Karpas-422 (cell line): ENCODE measurements around the gene HCFC2. TPM values are rescaled to one million over a fixed set of nuclear protein-coding genes. Genes with fewer than 3 reads are reported as not detected.

ENCODE experiments used
- DNase-seq: peaks from one replicate; pipeline ENCODE4 v3.0.0-alpha.2; 2015
- H2AFZ ChIP-seq: fragments of 200-600 bp; sonication (generic); 2 replicates; pipeline ENCODE4 v1.6.1; 2014; ENCODE audit warnings: antibody characterized with exemption, low read length, mixed read lengths
- H3K27ac ChIP-seq: fragments of 200-600 bp; sonication (generic); 2 replicates; pipeline ENCODE4 v1.5.1; 2014; ENCODE audit warnings: mild to moderate bottlenecking, low read length, moderate library complexity
- H3K27me3 ChIP-seq: fragments of 200-600 bp; sonication (generic); 2 replicates; pipeline ENCODE4 v1.6.1; 2014; ENCODE audit warnings: low read length, mixed read lengths
- H3K36me3 ChIP-seq: fragments of 200-600 bp; sonication (generic); 2 replicates; pipeline ENCODE4 v1.6.1; 2014; ENCODE audit warnings: low read length, mixed read lengths; ENCODE audit not compliant: insufficient read depth
- H3K4me1 ChIP-seq: fragments of 200-600 bp; sonication (generic); 2 replicates; pipeline ENCODE4 v1.6.1; 2014; ENCODE audit warnings: mild to moderate bottlenecking, low read length, mixed read lengths
- H3K4me2 ChIP-seq: fragments of 200-600 bp; sonication (generic); 2 replicates; pipeline ENCODE4 v1.6.1; 2014; ENCODE audit warnings: low read length, low read depth, mild to moderate bottlenecking; ENCODE audit not compliant: poor library complexity, severe bottlenecking
- H3K4me3 ChIP-seq: fragments of 200-600 bp; sonication (generic); 2 replicates; pipeline ENCODE4 v1.5.1; 2014; ENCODE audit warnings: mild to moderate bottlenecking, antibody characterized with exemption, low read length, mixed read lengths
- H3K79me2 ChIP-seq: fragments of 200-600 bp; sonication (generic); 2 replicates; pipeline ENCODE4 v1.6.1; 2014; ENCODE audit warnings: mild to moderate bottlenecking, low read length, mixed read lengths
- H3K9ac ChIP-seq: fragments of 200-600 bp; sonication (generic); 2 replicates; pipeline ENCODE4 v1.6.0; 2014; ENCODE audit warnings: low read length
- H3K9me2 ChIP-seq: fragments of 200-600 bp; sonication (generic), shearing (Covaris generic); replicated peaks from 2 replicates; pipeline ENCODE4 v1.6.0; 2014; ENCODE audit warnings: mild to moderate bottlenecking, low read length, moderate library complexity; ENCODE audit not compliant: insufficient read depth
- H3K9me3 ChIP-seq: fragments of 300-700, 200-600 bp; sonication (generic); 2 replicates; pipeline ENCODE4 v1.6.1; 2014; ENCODE audit warnings: low read length, mixed read lengths
- H4K20me1 ChIP-seq: fragments of 200-600 bp; sonication (generic); 2 replicates; pipeline ENCODE4 v1.6.1; 2014; ENCODE audit warnings: mild to moderate bottlenecking, antibody characterized with exemption, low read length, low read depth; ENCODE audit not compliant: insufficient read depth
- total RNA-seq: library from RNA; depleted of rRNA; stranded (reverse); fragments of >200 nt; shearing (Covaris generic); gene quantifications from 2 replicates; pipeline ENCODE4 v1.2.3, GENCODE V29; 2014; ENCODE audit warnings: low replicate concordance

Gene HCFC2
- total RNA-seq, 1 experiment from 2014 or later = 17.2 TPM

GRCh38 chr12:104063712-104064030, 660 bp upstream of the HCFC2 start:
- Histone ChIP-seq H3K4me1 (peaks cover 14% of the 10 kb centered on the region), H3K27ac (no peak overlapping the region)
- no peak for DNase-seq

DNA sequence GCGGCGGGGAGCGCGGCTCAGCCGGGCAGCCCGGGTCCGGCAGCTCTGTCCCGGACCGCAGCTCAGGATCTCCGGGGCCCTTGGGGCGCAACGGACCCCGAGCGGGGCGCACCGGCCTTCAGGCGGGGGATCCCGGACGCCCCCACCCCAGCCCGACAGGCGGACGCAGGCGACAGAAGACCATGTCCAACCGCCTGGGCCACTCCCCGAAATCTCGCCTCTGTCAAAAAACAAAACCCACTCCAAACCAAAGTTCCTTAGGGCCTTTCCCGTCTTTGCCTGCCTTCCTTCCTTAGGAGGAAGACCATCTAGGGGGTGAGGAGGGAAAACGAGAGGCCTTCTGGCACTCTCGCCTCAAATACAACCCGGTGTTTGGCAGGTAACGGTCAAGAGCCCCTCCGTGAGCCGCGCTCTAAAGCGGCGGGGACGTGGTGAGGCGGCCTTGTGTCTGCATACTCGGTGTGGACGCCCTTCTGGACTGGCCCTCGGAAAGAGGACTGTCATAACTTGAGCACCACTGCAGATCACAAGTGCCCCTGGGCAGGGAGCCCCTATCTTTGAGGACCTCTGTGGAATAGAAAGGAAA, 604 bp downstream of the HCFC2 start:
- no peaks in the 10 kb centered on the region for H3K9me2 ChIP-seq
- no peaks in the 10 kb centered on the region for H4K20me1 ChIP-seq
- H3K79me2 ChIP-seq = peaks cover 23% of the 10 kb centered on the region
- peak overlapping the region; percentile 97 for H3K4me3 ChIP-seq
- no peak overlapping the region for H3K27ac ChIP-seq
- H3K9ac ChIP-seq = peak overlapping the region; percentile 93
- no peak for DNase-seq
- H3K27me3 ChIP-seq = no peaks in the 10 kb centered on the region
- peak overlapping the region; percentile 94 for H3K4me2 ChIP-seq
- H3K4me1 ChIP-seq = peaks cover 14% of the 10 kb centered on the region
- H3K36me3 ChIP-seq = 0 out of 2 replicates have a peak, but pooled peaks cover 3% of the 10 kb centered on the region
- H2AFZ ChIP-seq = peak overlapping the region; percentile 85; the same call in 1 of the 2 replicates
- H3K9me3 ChIP-seq = no peaks in the 10 kb centered on the region

More at GRCh38 chr12:104063712-104064030, 660 bp upstream of the HCFC2 start:
- peak overlapping the region; percentile 94 for H3K4me2 ChIP-seq
- peak overlapping the region; percentile 93 for H3K9ac ChIP-seq
- H4K20me1 ChIP-seq = no peaks in the 10 kb centered on the region
- H3K36me3 ChIP-seq = no peaks in the 10 kb centered on the region
- H3K79me2 ChIP-seq = peaks cover 23% of the 10 kb centered on the region
- H2AFZ ChIP-seq = peak overlapping the region; percentile 85
- peak overlapping the region; percentile 97 for H3K4me3 ChIP-seq
- H3K9me3 ChIP-seq = no peaks in the 10 kb centered on the region
- no peaks in the 10 kb centered on the region for H3K9me2 ChIP-seq
- H3K27me3 ChIP-seq = no peaks in the 10 kb centered on the region

DNA sequence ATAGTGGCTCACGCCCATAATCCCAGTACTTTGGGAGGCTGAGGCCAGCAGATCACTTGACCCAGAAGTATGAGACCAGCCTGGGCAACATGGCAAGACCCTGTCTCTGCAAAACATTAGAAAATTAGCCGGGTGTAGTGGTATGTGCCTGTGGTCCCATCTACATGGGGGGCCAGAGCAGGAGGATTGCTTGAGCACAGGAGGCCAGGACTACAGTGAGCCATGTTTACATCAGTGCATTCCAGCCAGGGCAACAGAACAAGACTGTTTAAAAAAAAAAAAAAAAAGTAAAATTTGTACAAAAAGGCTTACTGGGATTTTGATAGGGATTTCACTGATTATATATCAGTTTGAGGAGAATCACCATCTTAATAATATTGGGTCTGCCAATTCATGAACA, 7.8 kb downstream of the HCFC2 start:
- Histone ChIP-seq H3K27me3 (no peaks in the 10 kb centered on the region), H3K4me3 (no peak overlapping the region), H4K20me1 (no peaks in the 10 kb centered on the region), H2AFZ (no peak overlapping the region), H3K4me1 (no peaks in the 10 kb centered on the region), H3K27ac (no peak overlapping the region), H3K36me3 (peaks cover 5% of the 10 kb centered on the region; the same call in 1 of the 2 replicates), H3K9me2 (peaks cover 3% of the 10 kb centered on the region; the same call in 1 of the 2 replicates), H3K4me2 (no peak overlapping the region), H3K79me2 (peaks cover 26% of the 10 kb centered on the region), H3K9ac (no peak overlapping the region), H3K9me3 (no peaks in the 10 kb centered on the region)
- DNase-seq = no peak

DNA sequence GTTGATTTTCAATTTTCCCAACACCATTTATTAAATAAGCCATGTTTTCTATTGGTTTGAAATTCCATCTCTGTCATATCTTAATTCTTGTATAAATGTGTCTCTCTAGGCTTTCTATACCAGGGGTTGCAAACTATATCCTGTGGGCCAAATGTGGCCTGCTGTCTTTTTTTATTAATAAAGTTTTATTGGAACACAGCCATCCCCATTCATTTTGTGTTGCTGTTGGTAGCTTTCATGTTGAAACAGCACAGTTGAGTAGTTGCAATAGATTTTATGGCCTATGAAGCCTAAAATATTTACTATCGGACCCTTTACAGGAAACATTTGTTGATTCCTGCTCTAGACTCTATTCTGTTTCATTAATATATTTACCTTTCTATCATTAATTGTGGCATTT, 9.4 kb downstream of the HCFC2 start:
- Histone ChIP-seq H3K27ac (no peak overlapping the region), H3K79me2 (peaks cover 21% of the 10 kb centered on the region), H3K9me3 (no peaks in the 10 kb centered on the region), H3K4me3 (no peak overlapping the region), H2AFZ (no peak overlapping the region), H3K27me3 (no peaks in the 10 kb centered on the region), H3K4me2 (no peak overlapping the region), H3K9ac (no peak overlapping the region), H3K4me1 (no peaks in the 10 kb centered on the region), H3K36me3 (peaks cover 5% of the 10 kb centered on the region; the same call in 1 of the 2 replicates), H3K9me2 (peaks cover 3% of the 10 kb centered on the region; the same call in 1 of the 2 replicates), H4K20me1 (no peaks in the 10 kb centered on the region)
- DNase-seq = no peak

GRCh38 chr12:104079024-104079423, 14.7 kb downstream of the HCFC2 start:
- no peak overlapping the region for H3K4me2 ChIP-seq
- H3K4me3 ChIP-seq = no peak overlapping the region
- H3K9ac ChIP-seq = no peak overlapping the region
- H4K20me1 ChIP-seq = no peaks in the 10 kb centered on the region
- H3K4me1 ChIP-seq = no peaks in the 10 kb centered on the region
- H3K79me2 ChIP-seq = peaks cover 24% of the 10 kb centered on the region
- H3K27me3 ChIP-seq = no peaks in the 10 kb centered on the region
- no peaks in the 10 kb centered on the region for H3K9me3 ChIP-seq
- H3K9me2 ChIP-seq = no peaks in the 10 kb centered on the region; the same call in 1 of the 2 replicates
- DNase-seq = no peak
- H2AFZ ChIP-seq = no peak overlapping the region
- H3K36me3 ChIP-seq = peaks cover 8% of the 10 kb centered on the region; the same call in 1 of the 2 replicates
- H3K27ac ChIP-seq = no peak overlapping the region

GRCh38 chr12:104080764-104081163, 16.4 kb downstream of the HCFC2 start:
- Histone ChIP-seq H3K4me3 (no peak overlapping the region), H2AFZ (no peak overlapping the region; the same call in 1 of the 2 replicates), H3K27ac (no peak overlapping the region), H3K9me2 (no peaks in the 10 kb centered on the region), H3K27me3 (no peaks in the 10 kb centered on the region), H3K9me3 (no peaks in the 10 kb centered on the region), H3K4me2 (no peak overlapping the region), H4K20me1 (no peaks in the 10 kb centered on the region), H3K4me1 (no peaks in the 10 kb centered on the region), H3K79me2 (peaks cover 14% of the 10 kb centered on the region), H3K9ac (no peak overlapping the region), H3K36me3 (peaks cover 8% of the 10 kb centered on the region; the same call in 1 of the 2 replicates)
- no peak for DNase-seq

GRCh38 chr12:104083769-104084475, 19.6 kb downstream of the HCFC2 start:
- Histone ChIP-seq H4K20me1 (no peaks in the 10 kb centered on the region), H3K79me2 (peaks cover 7% of the 10 kb centered on the region; the same call in 1 of the 2 replicates), H3K36me3 (peaks cover 8% of the 10 kb centered on the region; the same call in 1 of the 2 replicates), H3K27ac (no peak overlapping the region), H3K4me2 (no peak overlapping the region), H3K4me3 (no peak overlapping the region), H3K9ac (no peak overlapping the region), H3K27me3 (no peaks in the 10 kb centered on the region), H2AFZ (no peak overlapping the region), H3K9me2 (no peaks in the 10 kb centered on the region), H3K9me3 (no peaks in the 10 kb centered on the region), H3K4me1 (no peaks in the 10 kb centered on the region)
- no peak for DNase-seq

- no peaks in the 10 kb centered on the region for H4K20me1 ChIP-seq
- H3K9ac ChIP-seq = no peak overlapping the region
- no peaks in the 10 kb centered on the region for H3K4me1 ChIP-seq
- H2AFZ ChIP-seq = no peak overlapping the region
- no peak for DNase-seq
- H3K79me2 ChIP-seq = no peaks in the 10 kb centered on the region
- H3K27ac ChIP-seq = no peak overlapping the region
- H3K9me2 ChIP-seq = no peaks in the 10 kb centered on the region
- no peak overlapping the region for H3K4me3 ChIP-seq
- no peaks in the 10 kb centered on the region for H3K9me3 ChIP-seq
- H3K4me2 ChIP-seq = no peak overlapping the region
- H3K27me3 ChIP-seq = no peaks in the 10 kb centered on the region
- peaks cover 9% of the 10 kb centered on the region; the same call in 1 of the 2 replicates for H3K36me3 ChIP-seq
Observed at GRCh38 chr12:104090685-104091084, 26.4 kb downstream of the HCFC2 start.
